Endothelial cell of umbilical vein (primary cell): ENCODE data around the gene SEC62. TPM values are rescaled to one million over a fixed set of nuclear protein-coding genes. Genes with fewer than 3 reads are reported as not detected.

ENCODE experiments used
- BruUV-seq: library from RNA; stranded (reverse); fragments of 400-500 nt; replicated peaks from 2 replicates; lab custom pipeline; 2021; lab: Mats Ljungman, UMichigan
- CTCF ChIA-PET: fragments of 300-600, 350-600 bp; sonication (Branson Sonifier 250); formaldehyde crosslinking; loops from one replicate; lab custom pipeline; 2021; ENCODE audit warnings: antibody characterized with exemption, inconsistent platforms; lab: Charles Lee
- POLR2A ChIA-PET: fragments of 300-600, 350-600 bp; sonication (Branson Sonifier 250); formaldehyde crosslinking; loops from one replicate; lab custom pipeline; 2021; ENCODE audit warnings: antibody characterized with exemption, inconsistent platforms; lab: Charles Lee
- DNase-seq: peaks from one replicate; pipeline ENCODE4 v3.0.0-alpha.2; 2011; ENCODE audit warnings: low read depth, low spot score
- FAIRE-seq: peaks from 2 replicates; lab custom pipeline; 2011; peaks lifted over from hg19 to GRCh38; lab: Jason Lieb, UNC
- H2AFZ ChIP-seq: 2 replicates; pipeline ENCODE4 v1.6.0; 2012; ENCODE audit warnings: low read depth, low read length, control low read depth, inconsistent platforms
- H3K27ac ChIP-seq: 2 replicates; pipeline ENCODE4 v1.5.1; 2011; ENCODE audit warnings: low read depth, mild to moderate bottlenecking, control low read depth, low read length, moderate library complexity; ENCODE audit not compliant: insufficient read depth
- H3K27me3 ChIP-seq, 2 experiments: 2 replicates each; pipeline versions ENCODE4 v1.6.0 to v1.6.1; 2011; ENCODE audit warnings: low read length in 2 of 2, mixed read lengths in 1 of 2; ENCODE audit not compliant: control insufficient read depth in 2 of 2, insufficient read depth in 2 of 2
- H3K36me3 ChIP-seq, 2 experiments: 2 replicates in 1 of 2; 3 replicates in 1 of 2; pipeline ENCODE4 v1.5.1; 2011; ENCODE audit warnings: low read length in 2 of 2, mild to moderate bottlenecking in 1 of 2, moderate library complexity in 1 of 2; ENCODE audit not compliant: control insufficient read depth in 2 of 2, insufficient read depth in 2 of 2; ENCODE audit errors: extremely low read depth in 1 of 2
- H3K4me1 ChIP-seq: 3 replicates; pipeline ENCODE4 v1.5.1; 2011; ENCODE audit warnings: mild to moderate bottlenecking, low read length; ENCODE audit not compliant: control insufficient read depth, insufficient read depth; ENCODE audit errors: extremely low read depth
- H3K4me2 ChIP-seq: 2 replicates; pipeline ENCODE4 v1.6.1; 2011; ENCODE audit warnings: low read length, control low read depth, mixed read lengths; ENCODE audit not compliant: insufficient read depth
- H3K4me3 ChIP-seq, 3 experiments: fragments of 200-600 bp in 1 of 3; sonication (generic), shearing (Covaris generic) in 1 of 3; replicated peaks in 1 of 3; 2 replicates each; pipeline ENCODE4 v1.5.1; 2011 to 2016; ENCODE audit warnings: control low read depth in 3 of 3, low read length in 3 of 3, mild to moderate bottlenecking in 2 of 3, inconsistent platforms in 1 of 3, low read depth in 1 of 3, moderate library complexity in 1 of 3; ENCODE audit not compliant: insufficient read depth in 1 of 3
- H3K79me2 ChIP-seq: 2 replicates; pipeline ENCODE4 v1.6.0; 2012; ENCODE audit warnings: low read length, inconsistent platforms; ENCODE audit not compliant: control insufficient read depth, insufficient read depth
- H3K9ac ChIP-seq: replicated peaks from 2 replicates; pipeline ENCODE3; 2011; ENCODE audit warnings: low read length, control low read depth; ENCODE audit not compliant: insufficient read depth; ENCODE audit errors: extremely low read depth
- H3K9me1 ChIP-seq: replicated peaks from 3 replicates; pipeline ENCODE4 v1.6.0; 2011; ENCODE audit warnings: mild to moderate bottlenecking, low read length; ENCODE audit not compliant: control insufficient read depth, insufficient read depth; ENCODE audit errors: extremely low read depth
- H3K9me3 ChIP-seq: replicated peaks from 2 replicates; pipeline ENCODE4 v1.5.1; 2012; ENCODE audit warnings: low read length, inconsistent platforms; ENCODE audit not compliant: control insufficient read depth, insufficient read depth
- H4K20me1 ChIP-seq: replicated peaks from 2 replicates; pipeline ENCODE3; 2011; ENCODE audit warnings: mild to moderate bottlenecking, low read length; ENCODE audit not compliant: control insufficient read depth, insufficient read depth; ENCODE audit errors: extremely low read depth
- EZH2 ChIP-seq: IDR thresholded peaks from 2 replicates; pipeline ENCODE4 v1.6.1; 2012; ENCODE audit warnings: borderline replicate concordance, low read depth, mild to moderate bottlenecking, moderate library complexity, low read length, inconsistent platforms; ENCODE audit not compliant: severe bottlenecking
- FOS ChIP-seq: IDR thresholded peaks from 2 replicates; pipeline ENCODE4 v1.6.1; 2011; ENCODE audit warnings: mild to moderate bottlenecking, low read length, moderate library complexity, borderline replicate concordance; ENCODE audit not compliant: insufficient read depth
- GATA2 ChIP-seq: IDR thresholded peaks from 2 replicates; pipeline ENCODE4 v1.7.0; 2011; ENCODE audit warnings: low read depth, mild to moderate bottlenecking, moderate library complexity, mixed read lengths, low read length; ENCODE audit not compliant: insufficient read length, insufficient read depth
- JUN ChIP-seq: IDR thresholded peaks from 2 replicates; pipeline ENCODE4 v1.6.1; 2011; ENCODE audit warnings: borderline replicate concordance, low read depth; ENCODE audit not compliant: insufficient read length, insufficient read depth
- MAX ChIP-seq: IDR thresholded peaks from 2 replicates; pipeline ENCODE4 v1.6.1; 2011; ENCODE audit not compliant: insufficient read depth, insufficient read length
- MYC ChIP-seq: IDR thresholded peaks from one replicate; pipeline ENCODE4 v1.6.1; 2011; ENCODE audit warnings: mild to moderate bottlenecking, low read depth, low read length
- POLR2A ChIP-seq: IDR thresholded peaks from 2 replicates; pipeline ENCODE4 v1.6.1; 2012; ENCODE audit warnings: low read depth, mild to moderate bottlenecking, control low read depth, low read length
- POLR2AphosphoS5 ChIP-seq: IDR thresholded peaks from 2 replicates; pipeline ENCODE4 v1.6.1; 2012; ENCODE audit warnings: low read depth, mild to moderate bottlenecking, control low read depth, low read length, moderate library complexity; ENCODE audit not compliant: insufficient read depth
- dilution Hi-C: fragments of 300-500 bp; cut with MboI; formaldehyde crosslinking; loops from one replicate; pipeline ENCODE4 v1.15.0; 2019; ENCODE audit warnings: low sequenced_read_pairs; ENCODE audit not compliant: extremely low pct_ligation_motif_present
- intact Hi-C: fragments of 100-400 bp; cut with micrococcal nuclease; formaldehyde crosslinking; loops from one replicate; pipeline ENCODE4 v1.10.0; 2022
- polyA plus RNA-seq, 4 experiments: library from polyadenylated mRNA; depleted of rRNA in 3 of 4; stranded (reverse) in 3 of 4; unstranded in 1 of 4; fragments of >200 nt; gene quantifications; 2 replicates each; pipeline versions ENCODE4 v1.2.1 to v1.2.3, GENCODE V29; 2011 to 2012; ENCODE audit warnings: missing spikeins in 1 of 4
- total RNA-seq: library from RNA; stranded (reverse); gene quantifications from 2 replicates; pipeline ENCODE4 v1.2.3, GENCODE V29; 2021

The SEC62 gene
- total and polyA plus RNA-seq, 2 donors (not counting 3 experiments of a cell fraction or from before 2014, with no cell fraction given): 90.7 to 90.8 TPM

GRCh38 chr3:170003881-170004356, 37.3 kb downstream of the SEC62 start:
- BruUV-seq: no TSS peak
- CTCF ChIA-PET: interaction anchor here (0.6 to 1.2 kb wide), 2 partner anchors 17 to 495 kb away, joined by 3 to 5 read pairs; no protein-coding TSS in a partner anchor
- intact Hi-C loops: no loop called here

GRCh38 chr3:170007031-170007663, 40.5 kb downstream of the SEC62 start:
- POLR2A ChIA-PET: no interaction called here
- no peaks in the 10 kb centered on the region for H3K27me3 ChIP-seq
- CTCF ChIA-PET: interaction anchor here (0.7 kb wide), 1 partner anchor 14 kb away, joined by 3 read pairs; no protein-coding TSS in a partner anchor
- no peaks in the 10 kb centered on the region for H3K36me3 ChIP-seq
- peaks cover 22% of the 10 kb centered on the region for H3K4me1 ChIP-seq
- intact Hi-C loops (no loop called here), dilution Hi-C loops (no loop called here)
- no peak for FAIRE-seq
- no peaks in the 10 kb centered on the region for H4K20me1 ChIP-seq
- no peak overlapping the region for H3K4me2 ChIP-seq
- no peak overlapping the region for H2AFZ ChIP-seq
- no peak overlapping the region for H3K4me3 ChIP-seq
- H3K9ac ChIP-seq: no peak overlapping the region
- DNase-seq: peak; percentile 11
- H3K27ac ChIP-seq: no peak overlapping the region
- no peaks in the 10 kb centered on the region for H3K79me2 ChIP-seq
- H3K9me3 ChIP-seq: no peaks in the 10 kb centered on the region
- BruUV-seq: no TSS peak
- no peak for TF ChIP-seq FOS
- no peaks in the 10 kb centered on the region for H3K9me1 ChIP-seq

More at GRCh38 chr3:170003881-170004356, 37.3 kb downstream of the SEC62 start:
- no peak for TF ChIP-seq MYC
- TF ChIP-seq EZH2: no peak
- TF ChIP-seq MAX: no peak
- TF ChIP-seq GATA2: peak; percentile 87
- no peak for TF ChIP-seq JUN
- TF ChIP-seq POLR2A: no peak
- TF ChIP-seq POLR2AphosphoS5: no peak
- Histone ChIP-seq H3K27ac (no peak overlapping the region), H3K36me3 (no peaks in the 10 kb centered on the region), H4K20me1 (no peaks in the 10 kb centered on the region), H2AFZ (no peak overlapping the region), H3K4me3 (no peak overlapping the region), H3K4me2 (peak overlapping the region; percentile 30), H3K27me3 (no peaks in the 10 kb centered on the region), H3K9me1 (no peaks in the 10 kb centered on the region), H3K9ac (no peak overlapping the region), H3K9me3 (no peaks in the 10 kb centered on the region), H3K79me2 (no peaks in the 10 kb centered on the region), H3K4me1 (peaks cover 24% of the 10 kb centered on the region)
- POLR2A ChIA-PET: no interaction called here
- FAIRE-seq: peak; percentile 79
- peak; percentile 60 for DNase-seq
- dilution Hi-C loops: no loop called here
